Spleen (tissue), 11 donors: ENCODE data around the gene PIK3C2A. TPM values are rescaled to one million over a fixed set of nuclear protein-coding genes. Genes with fewer than 3 reads are reported as not detected.

Source experiments
- DNase-seq: peaks from one replicate; pipeline ENCODE4 v3.0.0-alpha.2; 2020
- H3K27ac ChIP-seq, 8 donors: fragments of 200-600 bp; sonication (generic) in 7 of 8; 1 replicate in 4 of 8; 2 replicates in 4 of 8; pipeline versions ENCODE4 v1.5.0 to v1.8.0; 2016 to 2021; ENCODE audit warnings: inconsistent platforms in 4 of 8, mild to moderate bottlenecking in 4 of 8, moderate library complexity in 1 of 8
- H3K27me3 ChIP-seq, 7 donors: fragments of 200-600 bp; sonication (generic) in 6 of 7; replicated peaks in 1 of 7; 1 replicate in 4 of 7; 2 replicates in 3 of 7; pipeline versions ENCODE4 v1.5.0 to v1.8.0; 2016 to 2021; ENCODE audit warnings: inconsistent platforms in 3 of 7, mild to moderate bottlenecking in 1 of 7
- H3K36me3 ChIP-seq, 6 donors: fragments of 200-600 bp; sonication (generic) in 5 of 6; 1 replicate in 4 of 6; 2 replicates in 2 of 6; pipeline versions ENCODE4 v1.5.0 to v1.8.0; 2016 to 2021; ENCODE audit warnings: inconsistent platforms in 2 of 6
- H3K4me1 ChIP-seq, 6 donors: fragments of 200-600 bp; sonication (generic) in 5 of 6; 1 replicate in 3 of 6; 2 replicates in 3 of 6; pipeline versions ENCODE4 v1.5.0 to v1.8.0; 2016 to 2021; ENCODE audit warnings: inconsistent platforms in 3 of 6
- H3K4me3 ChIP-seq, 8 donors: fragments of 200-600 bp; sonication (generic) in 7 of 8; 1 replicate in 4 of 8; 2 replicates in 4 of 8; pipeline versions ENCODE4 v1.5.0 to v1.8.0; 2016 to 2021; ENCODE audit warnings: inconsistent platforms in 4 of 8, mild to moderate bottlenecking in 4 of 8, moderate library complexity in 2 of 8
- H3K9me3 ChIP-seq, 8 donors: fragments of 200-600 bp; sonication (generic) in 7 of 8; 1 replicate in 4 of 8; 2 replicates in 4 of 8; pipeline versions ENCODE4 v1.5.0 to v1.8.0; 2016 to 2021; ENCODE audit warnings: inconsistent platforms in 4 of 8
- POLR2A ChIP-seq, 3 donors: fragments of 450-650 bp; IDR thresholded peaks; one replicate each; pipeline ENCODE4 v1.5.1; 2017; ENCODE audit warnings: antibody characterized with exemption in 3 of 3, mild to moderate bottlenecking in 1 of 3
- POLR2AphosphoS5 ChIP-seq, 3 donors: sonication (generic); formaldehyde crosslinking; IDR thresholded peaks; one replicate each; pipeline ENCODE4 v1.5.1; 2017; ENCODE audit warnings: antibody characterized with exemption in 3 of 3
- WGBS, 5 donors: extraction: QIAGEN DNeasy Blood & Tissue Kit in 3 of 5; methylation state at CpG; one replicate each; pipeline versions ENCODE4 v1.1.5 to v1.1.7; 2013 to 2018; 5-methylcytosine and 5-hydroxymethylcytosine counted together
- intact Hi-C: fragments of 100-400 bp; cut with DNase I; formaldehyde crosslinking; loops from one replicate; pipeline ENCODE4 v1.15.0; 2023; ENCODE audit warnings: low total_unique reads
- polyA plus RNA-seq, 3 donors: library from polyadenylated mRNA; stranded (reverse); fragments of 200-250 nt; gene quantifications; one replicate each; pipeline ENCODE4 v1.2.1, GENCODE V29; 2013
- total RNA-seq, 7 donors: library from RNA; depleted of rRNA in 3 of 7; stranded (reverse); fragments of >200 nt in 3 of 7; fragmentation: NEBNext Ultra II Directional in 4 of 7; extraction: Animal tissue kit (Norgen Biotek cat#: 25700) in 4 of 7; gene quantifications; one replicate each; pipeline versions ENCODE4 v1.1.0 to v1.2.1, GENCODE V29; 2016 to 2021
- TF ChIP-seq, protein P1 (sequence below), 11 experiments: fragments of 200-600 bp in 7 of 11; fragments of 450-650 bp in 4 of 11; sonication (generic) in 4 of 11; IDR thresholded peaks in 8 of 11; conservative IDR thresholded peaks in 3 of 11; 1 replicate in 7 of 11; 2 replicates in 4 of 11; pipeline versions ENCODE4 v1.4.0 to v1.8.0; 2016 to 2021; ENCODE audit warnings: antibody characterized with exemption in 11 of 11, inconsistent platforms in 4 of 11, mild to moderate bottlenecking in 1 of 11
- donor health status: healthy with polysubstance abuse.
- donor health status: DM: no; HTN: no; CAD: no; lungs with moderate emphysema.
- donor health status: DM: no; HTN: no; CAD: no.
- donor health status: Bipolar disorder and iron deficiency.
- donor health status: healthy.
- donor health status: DM: no; HTN: no; CAD: no.
- donor health status: DM: yes; HTN: yes; CAD: no.

The PIK3C2A gene
- total and polyA plus RNA-seq, 10 donors: 6.1 to 79.3 (median 59.4) TPM

DNA sequence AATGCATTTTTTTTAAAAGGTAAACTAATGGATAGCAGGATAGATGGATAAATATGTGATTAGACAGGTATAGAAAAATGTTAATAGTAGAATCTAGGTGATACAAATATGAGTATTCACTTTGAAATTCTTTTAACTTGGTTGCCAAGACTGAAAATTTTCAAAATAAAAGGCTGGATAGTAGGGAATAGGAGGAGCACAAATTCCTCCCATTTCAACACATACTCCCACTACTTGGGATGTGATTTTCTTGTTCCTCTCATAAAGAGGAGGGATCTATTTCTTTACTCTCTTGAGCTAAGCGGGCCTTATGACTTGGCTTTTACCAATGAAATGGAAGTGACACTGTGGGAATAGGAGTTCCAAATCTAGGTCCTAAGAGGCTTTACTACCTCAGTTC, 35.9 kb downstream of the PIK3C2A start:
- TF ChIP-seq POLR2AphosphoS5 (IDR thresholded peaks at IDR 0.05) (no peak), POLR2A (IDR thresholded peaks at IDR 0.05) (no peak)
- TF ChIP-seq, protein P1, sequence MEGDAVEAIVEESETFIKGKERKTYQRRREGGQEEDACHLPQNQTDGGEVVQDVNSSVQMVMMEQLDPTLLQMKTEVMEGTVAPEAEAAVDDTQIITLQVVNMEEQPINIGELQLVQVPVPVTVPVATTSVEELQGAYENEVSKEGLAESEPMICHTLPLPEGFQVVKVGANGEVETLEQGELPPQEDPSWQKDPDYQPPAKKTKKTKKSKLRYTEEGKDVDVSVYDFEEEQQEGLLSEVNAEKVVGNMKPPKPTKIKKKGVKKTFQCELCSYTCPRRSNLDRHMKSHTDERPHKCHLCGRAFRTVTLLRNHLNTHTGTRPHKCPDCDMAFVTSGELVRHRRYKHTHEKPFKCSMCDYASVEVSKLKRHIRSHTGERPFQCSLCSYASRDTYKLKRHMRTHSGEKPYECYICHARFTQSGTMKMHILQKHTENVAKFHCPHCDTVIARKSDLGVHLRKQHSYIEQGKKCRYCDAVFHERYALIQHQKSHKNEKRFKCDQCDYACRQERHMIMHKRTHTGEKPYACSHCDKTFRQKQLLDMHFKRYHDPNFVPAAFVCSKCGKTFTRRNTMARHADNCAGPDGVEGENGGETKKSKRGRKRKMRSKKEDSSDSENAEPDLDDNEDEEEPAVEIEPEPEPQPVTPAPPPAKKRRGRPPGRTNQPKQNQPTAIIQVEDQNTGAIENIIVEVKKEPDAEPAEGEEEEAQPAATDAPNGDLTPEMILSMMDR (IDR thresholded peaks at IDR 0.05 in 8 of 11, conservative IDR thresholded peaks at IDR 0.05 in 3 of 11): no peak
- Histone ChIP-seq H3K4me1 (peaks cover 0 to 32% (median 9%) of the 10 kb centered on the region in 6 donors), H3K4me3 (no peak overlapping the region), H3K27ac (peak overlapping the region in 2 of 8 donors; percentile 27), H3K9me3 (no peaks in the 10 kb centered on the region), H3K27me3 (no peaks in the 10 kb centered on the region), H3K36me3 (peaks cover 0 to 27% (median 14%) of the 10 kb centered on the region in 6 donors)
- intact Hi-C loops: no loop called here
- DNase-seq: no peak
- 76 to 93% (median 89%) methylated on average over 1 of the region's 1 CpG for WGBS, 5 donors

DNA sequence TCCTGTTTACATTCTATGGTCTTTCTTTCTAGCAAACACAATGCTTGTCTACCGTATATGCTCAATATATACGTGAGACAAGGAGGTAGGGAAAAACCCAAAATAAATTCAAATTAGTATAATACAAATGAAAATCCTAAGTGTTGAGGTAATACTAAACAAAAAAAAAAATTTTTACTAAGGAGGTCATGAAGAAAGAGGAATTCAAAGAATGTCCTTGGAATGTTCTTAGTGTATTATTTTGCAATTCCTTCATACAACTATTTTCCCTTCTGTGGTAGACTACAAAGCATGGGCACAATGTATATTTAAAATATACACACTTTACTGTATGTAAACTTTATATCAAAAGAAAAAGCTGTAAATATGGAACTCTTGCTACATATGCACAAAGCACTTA, 36.4 kb downstream of the PIK3C2A start:
- Histone ChIP-seq H3K4me1 (peaks cover 0 to 35% (median 11%) of the 10 kb centered on the region in 6 donors), H3K4me3 (no peak overlapping the region), H3K27me3 (no peaks in the 10 kb centered on the region), H3K36me3 (peaks cover 0 to 31% (median 14%) of the 10 kb centered on the region in 6 donors), H3K9me3 (no peaks in the 10 kb centered on the region), H3K27ac (peak overlapping the region in 1 of 8 donors; percentile 27)
- no peak for TF ChIP-seq POLR2AphosphoS5 (IDR thresholded peaks at IDR 0.05)
- TF ChIP-seq, protein P1 (IDR thresholded peaks at IDR 0.05 in 8 of 11, conservative IDR thresholded peaks at IDR 0.05 in 3 of 11): no peak
- no peak for TF ChIP-seq POLR2A (IDR thresholded peaks at IDR 0.05)
- no peak for DNase-seq
- 83 to 96% (median 88%) methylated on average over 2 of the region's 2 CpGs for WGBS, 5 donors
- intact Hi-C loops: no loop called here

DNA sequence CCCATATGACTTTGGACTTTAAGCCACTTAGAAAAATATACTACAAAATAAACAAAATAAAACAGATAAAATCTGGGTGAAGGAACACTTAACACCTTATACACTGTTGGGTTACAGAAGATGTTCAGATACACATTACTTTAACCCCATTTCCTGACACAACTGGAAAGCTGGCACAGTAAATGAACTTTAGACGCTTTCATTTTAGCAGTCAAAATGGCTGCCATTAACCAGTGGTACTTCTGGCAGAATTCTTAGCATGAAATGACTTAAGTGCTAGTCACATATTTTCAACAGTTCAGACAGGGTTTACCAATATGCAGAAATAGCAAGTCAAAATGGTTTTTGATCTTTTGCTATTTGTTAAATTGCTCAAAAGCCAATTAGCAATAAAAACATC, 37.9 kb downstream of the PIK3C2A start:
- Histone ChIP-seq H3K9me3 (no peaks in the 10 kb centered on the region), H3K36me3 (peaks cover 0 to 31% (median 14%) of the 10 kb centered on the region in 6 donors), H3K27me3 (no peaks in the 10 kb centered on the region), H3K4me1 (peaks cover 5 to 41% (median 17%) of the 10 kb centered on the region in 6 donors), H3K4me3 (no peak overlapping the region), H3K27ac (peak overlapping the region in 2 of 8 donors; percentile 7 to 8)
- intact Hi-C loops: no loop called here
- no peak for DNase-seq
- TF ChIP-seq POLR2A (IDR thresholded peaks at IDR 0.05) (no peak), POLR2AphosphoS5 (IDR thresholded peaks at IDR 0.05) (no peak)
- TF ChIP-seq, protein P1 (IDR thresholded peaks at IDR 0.05 in 8 of 11, conservative IDR thresholded peaks at IDR 0.05 in 3 of 11): no peak
- WGBS, 5 donors: 88 to 98% (median 89%) methylated on average over 1 of the region's 1 CpG

DNA sequence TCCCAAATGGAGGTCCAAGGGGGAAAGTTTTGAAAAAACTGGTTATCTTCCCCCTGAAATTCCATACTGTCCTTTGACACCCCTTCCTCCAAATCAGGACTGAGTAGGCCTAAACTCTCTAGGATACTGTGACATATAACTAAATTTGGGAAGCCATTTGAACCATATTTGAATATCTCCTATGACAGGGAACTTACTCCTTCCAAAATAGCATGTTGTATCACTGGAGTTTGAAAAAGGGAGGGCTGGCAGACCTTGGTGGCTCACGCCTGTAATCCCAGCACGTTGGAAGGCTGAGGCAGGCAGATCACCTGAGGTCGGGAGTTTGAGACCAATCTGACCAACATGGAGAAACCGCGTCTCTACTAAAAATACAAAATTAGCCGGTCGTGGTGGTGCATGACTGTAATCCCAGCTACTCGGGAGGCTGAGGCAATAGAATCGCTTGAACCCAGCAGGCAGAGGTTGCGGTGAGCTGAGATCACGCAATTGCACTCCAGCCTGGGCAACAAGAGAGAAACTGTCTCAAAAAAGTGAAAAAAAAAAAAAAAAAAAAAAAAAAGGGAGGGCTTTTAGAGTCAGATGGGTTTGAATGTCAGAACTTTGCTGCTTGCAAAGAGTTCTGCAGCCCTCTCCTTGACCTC, 42.4 kb downstream of the PIK3C2A start:
- Histone ChIP-seq H3K9me3 (no peaks in the 10 kb centered on the region), H3K27ac (peak overlapping the region in 7 of 8 donors; percentile 18 to 85 (median 75)), H3K4me3 (no peak overlapping the region), H3K27me3 (no peaks in the 10 kb centered on the region), H3K36me3 (peaks cover 0 to 31% (median 14%) of the 10 kb centered on the region in 6 donors), H3K4me1 (peaks cover 40 to 83% (median 57%) of the 10 kb centered on the region in 6 donors)
- intact Hi-C loops: no loop called here
- no peak for TF ChIP-seq POLR2A (IDR thresholded peaks at IDR 0.05)
- TF ChIP-seq POLR2AphosphoS5 (IDR thresholded peaks at IDR 0.05): no peak
- TF ChIP-seq, protein P1 (IDR thresholded peaks at IDR 0.05 in 8 of 11, conservative IDR thresholded peaks at IDR 0.05 in 3 of 11): no peak
- DNase-seq: no peak
- 84 to 90% (median 85%) methylated on average over 11 of the region's 11 CpGs for WGBS, 5 donors
